ENCODE measurements around the gene BIK. TPM values are rescaled to one million over a fixed set of nuclear protein-coding genes. Genes with fewer than 3 reads are reported as not detected.
A peak's percentile ranks its signal among the peaks of the same experiment; 100 is the strongest.

BIK gene
- total and polyA plus RNA-seq, 12 donors = 0.28 to 0.88 (median 0.57) TPM; not detected in 5

- Histone ChIP-seq H3K4me3 (no peak overlapping the region), H3K9me3 (no peaks in the 10 kb centered on the region), H3K36me3 (peaks cover 0 to 29% (median 0%) of the 10 kb centered on the region in 9 donors), H3K27ac (peak overlapping the region in 4 of 10 donors; percentile 10 to 50 (median 16)), H3K4me1 (peaks cover 0 to 11% (median 3%) of the 10 kb centered on the region in 9 donors), H3K27me3 (no peaks in the 10 kb centered on the region)
- WGBS, 2 donors = 47 to 62% methylated on average over 20 of the region's 20 CpGs
- DNase-seq = peak; percentile 34 to 43
- TF ChIP-seq CTCF (IDR thresholded peaks at IDR 0.05) = no peak
- intact Hi-C loops (cut with DNase I) = loop anchor here in 1 of 10 donors (2.0 kb wide), 1 partner anchor 38 kb away; no protein-coding TSS in a partner anchor
- ATAC-seq = peak; percentile 46 to 93 (median 85)
Observed at GRCh38 chr22:43077121-43077877, 33.3 kb upstream of the BIK start.

GRCh38 chr22:43078522-43078921 is 32.0 kb upstream of the BIK start:
- no peak for TF ChIP-seq CTCF (IDR thresholded peaks at IDR 0.05)
- Histone ChIP-seq H3K4me1 (peaks cover 0 to 11% (median 3%) of the 10 kb centered on the region in 9 donors), H3K4me3 (no peak overlapping the region), H3K27me3 (no peaks in the 10 kb centered on the region), H3K36me3 (peaks cover 0 to 19% (median 0%) of the 10 kb centered on the region in 9 donors), H3K9me3 (no peaks in the 10 kb centered on the region), H3K27ac (no peak overlapping the region)
- DNase-seq (no peak), ATAC-seq (no peak)
- whole genome bisulfite sequencing, 2 donors = 95 to 97% methylated on average over 11 to 12 of the region's 12 CpGs
- intact Hi-C loops (cut with DNase I) = no loop called here

GRCh38 chr22:43079742-43080141 is 30.8 kb upstream of the BIK start:
- Histone ChIP-seq H3K9me3 (no peaks in the 10 kb centered on the region), H3K27me3 (no peaks in the 10 kb centered on the region), H3K4me3 (no peak overlapping the region), H3K4me1 (peaks cover 0 to 11% (median 3%) of the 10 kb centered on the region in 9 donors), H3K27ac (no peak overlapping the region), H3K36me3 (peaks cover 0 to 9% (median 0%) of the 10 kb centered on the region in 9 donors)
- no peak for TF ChIP-seq CTCF (IDR thresholded peaks at IDR 0.05)
- intact Hi-C loops (cut with DNase I) = loop anchor here in 2 of 10 donors (10.0 kb wide), 2 partner anchors 65 to 215 kb away; partner anchors contain the start of gene MCAT (in 1 of the 2)
- ATAC-seq (no peak), DNase-seq (no peak)
- 95 to 96% methylated on average over 14 of the region's 14 CpGs for WGBS, 2 donors

GRCh38 chr22:43080616-43081015 is 29.9 kb upstream of the BIK start:
- H3K4me3 ChIP-seq = no peak overlapping the region
- H3K4me1 ChIP-seq = peaks cover 0 to 15% (median 3%) of the 10 kb centered on the region in 9 donors
- DNase-seq (no peak), ATAC-seq (no peak)
- no peak overlapping the region for H3K27ac ChIP-seq
- TF ChIP-seq CTCF (IDR thresholded peaks at IDR 0.05) = no peak
- intact Hi-C loops (cut with DNase I) = loop anchor here in 2 of 10 donors (10.0 kb wide), 2 partner anchors 64 to 216 kb away; partner anchors contain the start of gene MCAT (in 1 of the 2)
- WGBS, 2 donors = 96 to 99% methylated on average over 2 of the region's 2 CpGs
- no peaks in the 10 kb centered on the region for H3K9me3 ChIP-seq
- no peaks in the 10 kb centered on the region for H3K36me3 ChIP-seq
- no peaks in the 10 kb centered on the region for H3K27me3 ChIP-seq

Data from heart right ventricle (tissue), 16 donors.